ENCODE results near the gene MLKL.
"Not testable (repeated sequence)": the region's sequence is repeated elsewhere in the genome, so short reads cannot be mapped to it uniquely, and the experiment has no call there.

The MLKL gene

GRCh38 chr16:74699666-74700065 lies 996 bp downstream of the MLKL start:
- DNase-seq (ENCODE audit: low read depth): no peak

GRCh38 chr16:74698222-74698621 lies 2.4 kb downstream of the MLKL start:
- DNase-seq (ENCODE audit: low read depth): no peak

GRCh38 chr16:74695450-74696422 lies 4.9 kb downstream of the MLKL start:
- peak; percentile 72 for DNase-seq (ENCODE audit: low read depth)

GRCh38 chr16:74691093-74691855 lies 9.4 kb downstream of the MLKL start:
- no peak for DNase-seq (ENCODE audit: low read depth)

GRCh38 chr16:74682556-74682955 lies 18.1 kb downstream of the MLKL start:
- DNase-seq (ENCODE audit: low read depth): no peak

GRCh38 chr16:74680681-74681080 lies 20.0 kb downstream of the MLKL start:
- DNase-seq (ENCODE audit: low read depth): no peak

GRCh38 chr16:74679983-74680382 lies 20.7 kb downstream of the MLKL start:
- no peak for DNase-seq (ENCODE audit: low read depth)

- DNase-seq (ENCODE audit: low read depth): no peak
These were observed 22.8 kb downstream of the MLKL start for GRCh38 chr16:74677868-74678267.

- no peak for DNase-seq (ENCODE audit: low read depth)
These were observed 26.8 kb downstream of the MLKL start for GRCh38 chr16:74673876-74674275.

- not testable (repeated sequence) for DNase-seq (ENCODE audit: low read depth)
These were observed 31.8 kb downstream of the MLKL start for GRCh38 chr16:74668877-74669276.

GRCh38 chr16:74667255-74667700 lies 33.4 kb downstream of the MLKL start:
- DNase-seq (ENCODE audit: low read depth): no peak

- peak; percentile 98 for DNase-seq (ENCODE audit: low read depth)
These were observed 34.0 kb downstream of the MLKL start, which contains the start of gene RFWD3 for GRCh38 chr16:74666425-74667254. Gene RFWD3, minus strand, starts transcription at chr16:74666877. Its CDS starts 5,428 bp downstream, at chr16:74661449.

GRCh38 chr16:74666010-74666421 lies 34.6 kb downstream of the MLKL start:
- DNase-seq (ENCODE audit: low read depth): no peak

GRCh38 chr16:74661064-74661463 lies 39.6 kb downstream of the MLKL start:
- no peak for DNase-seq (ENCODE audit: low read depth)

- DNase-seq (ENCODE audit: low read depth): no peak
These were observed 40.3 kb downstream of the MLKL start for GRCh38 chr16:74660383-74660782.

- DNase-seq (ENCODE audit: low read depth): no peak
These were observed 41.6 kb downstream of the MLKL start for GRCh38 chr16:74659041-74659440.

GRCh38 chr16:74657870-74658642 lies 42.6 kb downstream of the MLKL start:
- DNase-seq (ENCODE audit: low read depth): no peak

GRCh38 chr16:74654536-74655050 lies 46.1 kb downstream of the MLKL start:
- DNase-seq (ENCODE audit: low read depth): no peak

GRCh38 chr16:74652883-74653282 lies 47.8 kb downstream of the MLKL start:
- not testable (repeated sequence) for DNase-seq (ENCODE audit: low read depth)

GRCh38 chr16:74652249-74652648 lies 48.4 kb downstream of the MLKL start:
- DNase-seq (ENCODE audit: low read depth): no peak

GRCh38 chr16:74651841-74652240 lies 48.8 kb downstream of the MLKL start:
- DNase-seq (ENCODE audit: low read depth): no peak

Measured in non-pigmented ciliary epithelial cell (primary cell).